Astrocyte (in vitro differentiated cells and primary cell): ENCODE measurements around the gene IL6ST. TPM values are rescaled to one million over a fixed set of nuclear protein-coding genes. Genes with fewer than 3 reads are reported as not detected.
A peak's percentile ranks its signal among the peaks of the same experiment; 100 is the strongest.

Source experiments
- DNase-seq: peaks from one replicate; pipeline ENCODE4 v3.0.0-alpha.2; 2010; ENCODE audit warnings: low read depth
- FAIRE-seq: peaks from 2 replicates; lab custom pipeline; 2011; peaks lifted over from hg19 to GRCh38; lab: Jason Lieb, UNC
- H2AFZ ChIP-seq: 2 replicates; pipeline ENCODE4 v1.6.0; 2012; ENCODE audit warnings: low read depth, low read length, inconsistent platforms
- H3K27ac ChIP-seq: 2 replicates; pipeline ENCODE4 v1.5.1; 2011; ENCODE audit warnings: low read depth, low read length, inconsistent platforms
- H3K27me3 ChIP-seq: 2 replicates; pipeline ENCODE4 v1.6.0; 2011; ENCODE audit warnings: low read length, inconsistent platforms; ENCODE audit not compliant: insufficient read depth
- H3K36me3 ChIP-seq: 2 replicates; pipeline ENCODE4 v1.5.1; 2011; ENCODE audit warnings: low read length, inconsistent platforms; ENCODE audit not compliant: insufficient read depth
- H3K4me1 ChIP-seq: 2 replicates; pipeline ENCODE4 v1.5.1; 2011; ENCODE audit warnings: low read length, inconsistent platforms; ENCODE audit not compliant: insufficient read depth
- H3K4me2 ChIP-seq: 2 replicates; pipeline ENCODE4 v1.6.0; 2012; ENCODE audit warnings: low read length, inconsistent platforms
- H3K4me3 ChIP-seq: 2 replicates; pipeline ENCODE4 v1.5.1; 2011; ENCODE audit warnings: low read depth, mild to moderate bottlenecking, low read length, inconsistent platforms; ENCODE audit not compliant: insufficient read depth
- H3K79me2 ChIP-seq: 2 replicates; pipeline ENCODE4 v1.6.0; 2012; ENCODE audit warnings: mild to moderate bottlenecking, low read length, inconsistent platforms; ENCODE audit not compliant: insufficient read depth
- H3K9ac ChIP-seq: 2 replicates; pipeline ENCODE4 v1.6.0; 2012; ENCODE audit warnings: mild to moderate bottlenecking, low read length, inconsistent platforms
- H3K9me3 ChIP-seq: 2 replicates; pipeline ENCODE4 v1.5.1; 2012; ENCODE audit warnings: low read depth, mild to moderate bottlenecking, low read length, inconsistent platforms; ENCODE audit not compliant: insufficient read depth
- H4K20me1 ChIP-seq: 2 replicates; pipeline ENCODE4 v1.6.0; 2012; ENCODE audit warnings: low read length, inconsistent platforms; ENCODE audit not compliant: insufficient read depth
- H3K27ac Mint-ChIP-seq: one replicate; pipeline ENCODE4 v1.8.0; 2021; ENCODE audit warnings: mild to moderate bottlenecking, mixed read lengths; ENCODE audit not compliant: unreplicated experiment
- H3K27me3 Mint-ChIP-seq: one replicate; pipeline ENCODE4 v1.8.0; 2021; ENCODE audit warnings: low read depth, mixed read lengths; ENCODE audit not compliant: unreplicated experiment
- H3K36me3 Mint-ChIP-seq: one replicate; pipeline ENCODE4 v1.8.0; 2021; ENCODE audit warnings: low read depth, mixed read lengths; ENCODE audit not compliant: unreplicated experiment
- H3K4me1 Mint-ChIP-seq: one replicate; pipeline ENCODE4 v1.8.0; 2021; ENCODE audit warnings: low read depth, mixed read lengths; ENCODE audit not compliant: unreplicated experiment
- H3K4me3 Mint-ChIP-seq: one replicate; pipeline ENCODE4 v1.8.0; 2021; ENCODE audit warnings: mild to moderate bottlenecking, moderate library complexity, mixed read lengths; ENCODE audit not compliant: unreplicated experiment
- H3K9me3 Mint-ChIP-seq: one replicate; pipeline ENCODE4 v1.8.0; 2021; ENCODE audit warnings: mild to moderate bottlenecking, mixed read lengths; ENCODE audit not compliant: unreplicated experiment
- EZH2 ChIP-seq: IDR thresholded peaks from 2 replicates; pipeline ENCODE4 v1.6.1; 2012; ENCODE audit warnings: mild to moderate bottlenecking, low read length, inconsistent platforms; ENCODE audit not compliant: insufficient read depth
- total RNA-seq: library from RNA; stranded (reverse); gene quantifications from 2 replicates; pipeline ENCODE4 v1.2.1, GENCODE V29; 2021
- TF ChIP-seq, protein P1 (sequence below): IDR thresholded peaks from 2 replicates; pipeline ENCODE4 v1.5.1; 2011; ENCODE audit warnings: low read depth, mild to moderate bottlenecking, inconsistent platforms, low read length, moderate library complexity; ENCODE audit not compliant: insufficient read depth

The IL6ST gene
- total RNA-seq, 1 donor from 2014 or later = 158 TPM

DNA sequence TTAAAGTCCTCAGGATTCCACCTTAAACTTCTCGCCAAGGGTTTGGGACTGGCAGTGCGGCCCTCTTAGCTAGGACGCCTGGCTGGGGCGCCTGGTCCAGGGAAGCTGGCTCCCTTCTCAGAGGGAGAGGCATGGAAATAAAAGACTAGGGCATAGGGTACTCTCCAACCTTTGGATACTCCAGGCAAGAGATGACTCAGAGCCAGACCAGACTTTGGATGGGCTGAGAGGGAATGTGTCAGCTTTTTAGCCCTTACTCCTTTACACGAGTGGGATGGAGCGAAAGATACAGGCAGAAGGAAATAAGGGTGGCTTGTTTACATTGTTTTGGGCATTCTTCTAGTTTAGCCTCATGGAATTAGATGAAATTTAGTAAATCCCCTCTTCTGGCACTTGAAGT lies 95.4 kb downstream of the IL6ST start:
- H3K4me2 ChIP-seq = no peak overlapping the region
- no peak for TF ChIP-seq EZH2
- TF ChIP-seq, protein P1, sequence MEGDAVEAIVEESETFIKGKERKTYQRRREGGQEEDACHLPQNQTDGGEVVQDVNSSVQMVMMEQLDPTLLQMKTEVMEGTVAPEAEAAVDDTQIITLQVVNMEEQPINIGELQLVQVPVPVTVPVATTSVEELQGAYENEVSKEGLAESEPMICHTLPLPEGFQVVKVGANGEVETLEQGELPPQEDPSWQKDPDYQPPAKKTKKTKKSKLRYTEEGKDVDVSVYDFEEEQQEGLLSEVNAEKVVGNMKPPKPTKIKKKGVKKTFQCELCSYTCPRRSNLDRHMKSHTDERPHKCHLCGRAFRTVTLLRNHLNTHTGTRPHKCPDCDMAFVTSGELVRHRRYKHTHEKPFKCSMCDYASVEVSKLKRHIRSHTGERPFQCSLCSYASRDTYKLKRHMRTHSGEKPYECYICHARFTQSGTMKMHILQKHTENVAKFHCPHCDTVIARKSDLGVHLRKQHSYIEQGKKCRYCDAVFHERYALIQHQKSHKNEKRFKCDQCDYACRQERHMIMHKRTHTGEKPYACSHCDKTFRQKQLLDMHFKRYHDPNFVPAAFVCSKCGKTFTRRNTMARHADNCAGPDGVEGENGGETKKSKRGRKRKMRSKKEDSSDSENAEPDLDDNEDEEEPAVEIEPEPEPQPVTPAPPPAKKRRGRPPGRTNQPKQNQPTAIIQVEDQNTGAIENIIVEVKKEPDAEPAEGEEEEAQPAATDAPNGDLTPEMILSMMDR = no peak
- no peaks in the 10 kb centered on the region for H4K20me1 ChIP-seq
- H3K9me3 ChIP-seq = no peaks in the 10 kb centered on the region
- Mint-ChIP-seq H3K36me3 (no peaks in the 10 kb centered on the region), H3K9me3 (no peaks in the 10 kb centered on the region), H3K27me3 (no peaks in the 10 kb centered on the region), H3K4me1 (peaks cover 16% of the 10 kb centered on the region), H3K4me3 (no peak overlapping the region), H3K27ac (peak overlapping the region; percentile 72)
- H3K4me1 ChIP-seq = peaks cover 34% of the 10 kb centered on the region
- H3K36me3 ChIP-seq = no peaks in the 10 kb centered on the region
- H2AFZ ChIP-seq = no peak overlapping the region
- DNase-seq (peak; percentile 46), FAIRE-seq (no peak)
- H3K79me2 ChIP-seq = no peaks in the 10 kb centered on the region
- no peaks in the 10 kb centered on the region for H3K27me3 ChIP-seq
- H3K27ac ChIP-seq = no peak overlapping the region
- no peak overlapping the region for H3K4me3 ChIP-seq
- no peak overlapping the region for H3K9ac ChIP-seq

GRCh38 chr5:55897905-55898304 lies 96.9 kb downstream of the IL6ST start:
- H3K9ac ChIP-seq = peak overlapping the region; percentile 48
- H3K4me3 Mint-ChIP-seq = no peak overlapping the region
- H3K4me1 Mint-ChIP-seq = peaks cover 21% of the 10 kb centered on the region
- DNase-seq = peak; percentile 95
- FAIRE-seq = no peak
- peak overlapping the region; percentile 58 for H3K27ac ChIP-seq
- H3K4me1 ChIP-seq = peaks cover 20% of the 10 kb centered on the region
- peak overlapping the region; percentile 11 for H3K4me3 ChIP-seq
- peak overlapping the region; percentile 56 for H2AFZ ChIP-seq
- H3K27me3 Mint-ChIP-seq = no peaks in the 10 kb centered on the region
- H3K36me3 Mint-ChIP-seq = no peaks in the 10 kb centered on the region
- H3K4me2 ChIP-seq = peak overlapping the region; percentile 83
- H4K20me1 ChIP-seq = no peaks in the 10 kb centered on the region
- H3K27me3 ChIP-seq = no peaks in the 10 kb centered on the region
- no peaks in the 10 kb centered on the region for H3K79me2 ChIP-seq
- peak overlapping the region; percentile 64 for H3K27ac Mint-ChIP-seq
- no peaks in the 10 kb centered on the region for H3K36me3 ChIP-seq
- no peaks in the 10 kb centered on the region for H3K9me3 Mint-ChIP-seq
- TF ChIP-seq EZH2 = no peak
- TF ChIP-seq, protein P1 = no peak
- no peaks in the 10 kb centered on the region for H3K9me3 ChIP-seq

GRCh38 chr5:55897206-55897894 lies 97.4 kb downstream of the IL6ST start:
- no peaks in the 10 kb centered on the region for H3K36me3 Mint-ChIP-seq
- Histone ChIP-seq H3K27me3 (no peaks in the 10 kb centered on the region), H4K20me1 (no peaks in the 10 kb centered on the region), H3K9me3 (no peaks in the 10 kb centered on the region), H3K4me2 (peak overlapping the region; percentile 83), H3K4me1 (peaks cover 18% of the 10 kb centered on the region), H3K4me3 (peak overlapping the region; percentile 11), H3K9ac (peak overlapping the region; percentile 48), H3K27ac (peak overlapping the region; percentile 58), H3K36me3 (no peaks in the 10 kb centered on the region), H3K79me2 (no peaks in the 10 kb centered on the region), H2AFZ (peak overlapping the region; percentile 56)
- H3K9me3 Mint-ChIP-seq = no peaks in the 10 kb centered on the region
- FAIRE-seq (peak; percentile 93), DNase-seq (no peak)
- peak overlapping the region; percentile 64 for H3K27ac Mint-ChIP-seq
- H3K27me3 Mint-ChIP-seq = no peaks in the 10 kb centered on the region
- no peak for TF ChIP-seq EZH2
- TF ChIP-seq, protein P1 = no peak
- H3K4me3 Mint-ChIP-seq = no peak overlapping the region
- peaks cover 21% of the 10 kb centered on the region for H3K4me1 Mint-ChIP-seq
